Hepatocyte (in vitro differentiated cells): Measurements from ENCODE around the gene DYNC1I2.

Experiments used
- EZH2 ChIP-seq: fragments of 200-600 bp; sonication (generic); IDR thresholded peaks from 2 replicates; pipeline ENCODE4 v1.6.1; 2016; ENCODE audit warnings: antibody characterized with exemption, mild to moderate bottlenecking, borderline replicate concordance
- TF ChIP-seq, protein P1 (sequence below): fragments of 200-600 bp; sonication (generic); IDR thresholded peaks from 2 replicates; pipeline ENCODE4 v1.5.1; 2016; ENCODE audit warnings: antibody characterized with exemption, mild to moderate bottlenecking; ENCODE audit not compliant: poor library complexity

DNA sequence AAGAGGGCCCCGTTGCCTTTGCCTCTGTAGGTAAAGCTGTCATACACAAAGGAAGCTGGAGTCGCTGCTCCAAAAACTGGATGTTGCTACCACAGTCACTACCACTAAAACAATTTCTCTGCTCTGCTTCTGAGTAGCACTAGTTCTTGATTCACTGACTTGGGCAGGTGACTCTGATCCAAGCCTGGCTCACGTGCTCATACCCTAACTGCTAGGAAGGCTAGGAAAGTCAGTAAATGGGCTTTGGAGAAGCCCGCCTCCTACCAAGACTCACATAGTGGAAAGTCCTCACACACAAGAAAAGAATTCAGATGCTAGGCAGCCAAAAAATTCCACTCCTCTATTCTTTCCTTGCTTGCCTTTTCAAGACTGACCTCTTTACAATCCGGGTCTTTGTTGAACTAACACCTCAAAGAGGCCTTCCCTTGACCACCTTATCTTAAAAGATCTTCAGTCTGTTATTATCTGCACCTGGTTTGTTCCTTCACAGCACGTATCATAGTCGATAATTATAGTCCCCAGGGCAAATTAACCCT lies 11.4 kb upstream of the DYNC1I2 start:
- TF ChIP-seq, protein P1, sequence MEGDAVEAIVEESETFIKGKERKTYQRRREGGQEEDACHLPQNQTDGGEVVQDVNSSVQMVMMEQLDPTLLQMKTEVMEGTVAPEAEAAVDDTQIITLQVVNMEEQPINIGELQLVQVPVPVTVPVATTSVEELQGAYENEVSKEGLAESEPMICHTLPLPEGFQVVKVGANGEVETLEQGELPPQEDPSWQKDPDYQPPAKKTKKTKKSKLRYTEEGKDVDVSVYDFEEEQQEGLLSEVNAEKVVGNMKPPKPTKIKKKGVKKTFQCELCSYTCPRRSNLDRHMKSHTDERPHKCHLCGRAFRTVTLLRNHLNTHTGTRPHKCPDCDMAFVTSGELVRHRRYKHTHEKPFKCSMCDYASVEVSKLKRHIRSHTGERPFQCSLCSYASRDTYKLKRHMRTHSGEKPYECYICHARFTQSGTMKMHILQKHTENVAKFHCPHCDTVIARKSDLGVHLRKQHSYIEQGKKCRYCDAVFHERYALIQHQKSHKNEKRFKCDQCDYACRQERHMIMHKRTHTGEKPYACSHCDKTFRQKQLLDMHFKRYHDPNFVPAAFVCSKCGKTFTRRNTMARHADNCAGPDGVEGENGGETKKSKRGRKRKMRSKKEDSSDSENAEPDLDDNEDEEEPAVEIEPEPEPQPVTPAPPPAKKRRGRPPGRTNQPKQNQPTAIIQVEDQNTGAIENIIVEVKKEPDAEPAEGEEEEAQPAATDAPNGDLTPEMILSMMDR = no peak
- no peak for TF ChIP-seq EZH2
